ENCODE measurements around the gene NLE1.
"Not testable (repeated sequence)": the region's sequence is repeated elsewhere in the genome, so short reads cannot be mapped to it uniquely, and the experiment has no call there.

The NLE1 gene

GRCh38 chr17:35159940-35160339 lies 17.8 kb upstream of the NLE1 start:
- Mint-ChIP-seq H3K4me3 (peak overlapping the region; percentile 66), H3K27ac (ENCODE audit: low read depth) (peak overlapping the region; percentile 78), H3K9me3 (no peaks in the 10 kb centered on the region), H3K4me1 (peaks cover 46% of the 10 kb centered on the region), H3K36me3 (ENCODE audit: insufficient read depth) (peaks cover 12% of the 10 kb centered on the region), H3K27me3 (no peaks in the 10 kb centered on the region)
- DNase-seq (ENCODE audit: low spot score in 2 of 2) (no peak), ATAC-seq (replicated peaks; ENCODE audit: extremely low read depth, poor library complexity, severe bottlenecking) (no peak)

GRCh38 chr17:35155246-35155645 lies 13.1 kb upstream of the NLE1 start:
- Mint-ChIP-seq H3K27me3 (no peaks in the 10 kb centered on the region), H3K9me3 (no peaks in the 10 kb centered on the region), H3K4me3 (no peak overlapping the region), H3K27ac (ENCODE audit: low read depth) (no peak overlapping the region), H3K4me1 (peaks cover 11% of the 10 kb centered on the region), H3K36me3 (ENCODE audit: insufficient read depth) (peaks cover 3% of the 10 kb centered on the region)
- no peak for ATAC-seq (replicated peaks; ENCODE audit: extremely low read depth, poor library complexity, severe bottlenecking)
- no peak for DNase-seq (ENCODE audit: low spot score in 2 of 2)

DNA sequence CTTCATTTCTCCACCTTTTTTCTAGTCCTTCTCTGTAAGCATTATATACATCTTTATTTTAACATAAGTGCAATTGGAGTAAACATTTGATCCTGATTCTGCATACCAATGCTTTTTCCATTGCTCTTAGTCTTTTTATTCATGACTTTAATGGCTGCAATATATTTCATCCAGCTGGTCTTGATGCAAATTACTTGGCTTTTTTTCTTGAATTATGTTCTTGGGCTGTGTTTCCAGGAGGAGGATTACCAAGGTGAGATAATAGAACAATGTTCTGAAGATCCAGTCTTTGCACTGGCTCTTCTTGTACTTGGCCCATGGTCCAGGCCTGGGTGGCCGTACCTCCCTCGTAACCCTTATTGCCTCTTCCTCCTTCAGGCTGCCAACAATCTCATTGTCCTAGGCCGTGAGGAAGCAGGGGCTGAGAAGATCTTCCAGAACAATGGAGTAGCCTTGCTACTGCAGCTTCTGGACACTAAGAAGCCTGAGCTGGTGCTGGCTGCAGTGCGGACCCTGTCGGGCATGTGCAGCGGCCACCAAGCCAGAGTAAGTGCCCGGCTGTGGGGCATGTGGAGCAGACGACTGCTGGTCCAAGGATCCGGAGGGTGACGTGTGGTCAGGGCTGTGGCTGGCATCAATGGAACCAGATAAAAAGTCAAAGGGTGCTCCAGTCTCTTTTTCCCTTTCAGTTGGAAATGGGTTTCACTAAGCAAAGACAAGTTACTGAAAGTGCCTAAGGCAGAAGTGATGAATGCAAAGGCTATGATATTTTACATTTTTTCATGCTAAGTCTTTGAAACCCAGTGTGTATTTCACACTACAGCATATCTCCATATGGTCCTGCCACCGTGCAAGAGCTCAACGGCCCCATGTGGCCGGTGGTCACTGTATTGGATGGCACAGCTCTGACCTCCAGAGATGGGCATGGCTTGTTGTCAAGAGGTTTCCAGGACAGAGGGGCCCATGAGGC lies 12.4 kb upstream of the NLE1 start:
- ATAC-seq (replicated peaks; ENCODE audit: extremely low read depth, poor library complexity, severe bottlenecking), result no peak
- H3K4me1 Mint-ChIP-seq, result peaks cover 4% of the 10 kb centered on the region
- no peaks in the 10 kb centered on the region for H3K36me3 Mint-ChIP-seq (ENCODE audit: insufficient read depth)
- no peak overlapping the region for H3K27ac Mint-ChIP-seq (ENCODE audit: low read depth)
- no peak for DNase-seq (ENCODE audit: low spot score in 2 of 2)
- no peaks in the 10 kb centered on the region for H3K27me3 Mint-ChIP-seq
- H3K4me3 Mint-ChIP-seq, result no peak overlapping the region
- H3K9me3 Mint-ChIP-seq, result no peaks in the 10 kb centered on the region

DNA sequence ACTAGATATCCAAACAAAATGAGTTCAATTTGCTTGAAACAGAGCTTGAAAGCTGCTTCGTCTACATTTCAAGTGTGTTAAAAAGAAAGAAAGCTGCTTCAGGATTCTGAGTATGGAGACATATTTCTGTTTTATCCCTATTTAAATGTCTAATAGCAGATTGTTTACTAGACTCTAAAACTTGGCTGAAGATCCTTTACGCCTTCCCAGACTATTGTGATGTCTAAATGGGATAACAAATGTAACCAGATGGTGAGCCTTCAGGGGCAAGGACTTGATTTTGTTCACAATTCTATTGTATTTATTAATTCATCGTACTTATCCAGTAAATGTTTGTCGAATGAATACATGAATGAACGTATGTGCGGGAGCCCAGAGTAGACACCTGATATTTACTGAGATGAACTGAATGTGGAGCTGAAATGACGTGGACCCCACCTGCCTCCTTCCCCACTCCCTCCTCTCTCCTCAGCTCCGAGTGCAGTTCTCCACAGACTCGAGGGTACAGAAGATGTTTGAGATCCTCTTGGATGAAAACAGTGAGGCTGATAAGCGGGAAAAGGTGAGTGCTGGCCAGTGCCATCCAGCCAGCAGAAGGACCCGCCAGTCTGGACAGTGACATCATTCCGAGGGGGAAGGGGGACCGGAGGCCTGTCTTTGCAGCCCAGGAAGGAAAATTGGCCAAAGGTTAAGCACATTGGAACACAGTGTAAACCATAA lies 10.5 kb upstream of the NLE1 start:
- H3K27ac Mint-ChIP-seq (ENCODE audit: low read depth), result no peak overlapping the region
- H3K4me1 Mint-ChIP-seq, result no peaks in the 10 kb centered on the region
- peaks cover 1% of the 10 kb centered on the region for H3K36me3 Mint-ChIP-seq (ENCODE audit: insufficient read depth)
- H3K9me3 Mint-ChIP-seq, result no peaks in the 10 kb centered on the region
- H3K4me3 Mint-ChIP-seq, result no peak overlapping the region
- DNase-seq (ENCODE audit: low spot score in 2 of 2) (no peak), ATAC-seq (replicated peaks; ENCODE audit: extremely low read depth, poor library complexity, severe bottlenecking) (no peak)
- no peaks in the 10 kb centered on the region for H3K27me3 Mint-ChIP-seq

DNA sequence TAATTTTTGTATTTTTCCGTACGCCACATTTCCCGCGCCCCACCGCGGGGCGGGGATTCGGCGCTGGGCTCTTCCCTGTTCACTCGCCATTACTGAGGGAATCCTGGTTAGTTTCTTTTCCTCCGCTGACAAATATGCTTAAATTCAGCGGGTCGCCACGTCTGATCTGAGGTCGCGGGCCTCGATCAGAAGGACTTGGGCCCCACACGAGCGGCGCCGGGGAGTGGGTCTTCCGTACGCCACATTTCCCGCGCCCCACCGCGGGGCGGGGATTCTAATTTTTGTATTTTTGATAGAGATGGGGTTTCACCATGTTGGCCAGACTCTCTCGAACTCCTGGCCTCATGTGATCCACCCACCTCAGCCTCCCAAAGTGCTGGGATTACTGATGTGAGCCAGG lies 9.0 kb upstream of the NLE1 start:
- not testable (repeated sequence) for H3K4me1 Mint-ChIP-seq; ATAC-seq (replicated peaks; ENCODE audit: extremely low read depth, poor library complexity, severe bottlenecking); DNase-seq (ENCODE audit: low spot score in 2 of 2); H3K27me3 Mint-ChIP-seq; H3K36me3 Mint-ChIP-seq (ENCODE audit: insufficient read depth); H3K27ac Mint-ChIP-seq (ENCODE audit: low read depth); H3K4me3 Mint-ChIP-seq; H3K9me3 Mint-ChIP-seq

DNA sequence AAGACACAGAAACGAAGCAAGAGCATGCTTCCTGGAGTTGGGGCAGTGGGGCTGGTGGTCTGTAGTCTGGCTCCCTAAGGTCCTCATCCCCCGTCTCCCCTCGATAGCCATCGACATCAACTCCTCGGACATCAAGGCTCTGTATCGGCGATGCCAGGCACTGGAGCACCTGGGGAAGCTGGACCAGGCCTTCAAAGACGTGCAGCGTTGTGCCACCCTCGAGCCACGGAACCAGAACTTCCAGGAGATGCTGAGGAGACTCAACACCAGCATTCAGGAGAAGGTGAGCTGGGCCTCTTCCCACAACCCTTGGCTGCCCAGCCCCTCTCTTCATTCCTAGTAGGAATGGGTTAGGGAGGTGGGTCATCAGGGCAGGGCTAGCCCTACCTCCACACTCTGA lies 7.8 kb upstream of the NLE1 start:
- no peaks in the 10 kb centered on the region for H3K4me1 Mint-ChIP-seq
- ATAC-seq (replicated peaks; ENCODE audit: extremely low read depth, poor library complexity, severe bottlenecking), result no peak
- no peak overlapping the region for H3K4me3 Mint-ChIP-seq
- H3K9me3 Mint-ChIP-seq, result no peaks in the 10 kb centered on the region
- DNase-seq (ENCODE audit: low spot score in 2 of 2), result no peak
- H3K27ac Mint-ChIP-seq (ENCODE audit: low read depth), result no peak overlapping the region
- no peaks in the 10 kb centered on the region for H3K27me3 Mint-ChIP-seq
- peaks cover 1% of the 10 kb centered on the region for H3K36me3 Mint-ChIP-seq (ENCODE audit: insufficient read depth)

- Mint-ChIP-seq H3K27me3 (no peaks in the 10 kb centered on the region), H3K4me3 (no peak overlapping the region), H3K9me3 (no peaks in the 10 kb centered on the region), H3K36me3 (ENCODE audit: insufficient read depth) (peaks cover 1% of the 10 kb centered on the region), H3K4me1 (peaks cover 6% of the 10 kb centered on the region), H3K27ac (ENCODE audit: low read depth) (no peak overlapping the region)
- no peak for DNase-seq (ENCODE audit: low spot score in 2 of 2)
- no peak for ATAC-seq (replicated peaks; ENCODE audit: extremely low read depth, poor library complexity, severe bottlenecking)
Measured at GRCh38 chr17:35148144-35148543, 6.0 kb upstream of the NLE1 start.

- no peaks in the 10 kb centered on the region for H3K9me3 Mint-ChIP-seq
- no peak for DNase-seq (ENCODE audit: low spot score in 2 of 2)
- no peak within 1 kb of the TSS for H3K4me3 Mint-ChIP-seq
- ATAC-seq (replicated peaks; ENCODE audit: extremely low read depth, poor library complexity, severe bottlenecking), result no peak
- H3K27ac Mint-ChIP-seq (ENCODE audit: low read depth), result no peak within 1 kb of the TSS
- no peaks in the 10 kb centered on the region for H3K27me3 Mint-ChIP-seq
- peaks cover 1% of the 10 kb centered on the region for H3K36me3 Mint-ChIP-seq (ENCODE audit: insufficient read depth)
- peaks cover 6% of the 10 kb centered on the region for H3K4me1 Mint-ChIP-seq
Measured at GRCh38 chr17:35147375-35147905, 5.3 kb upstream of the NLE1 start, which contains the start of gene UNC45B. Gene UNC45B (plus strand): TSS chr17:35147817. CDS start chr17:35148264, 447 bp downstream.

DNA sequence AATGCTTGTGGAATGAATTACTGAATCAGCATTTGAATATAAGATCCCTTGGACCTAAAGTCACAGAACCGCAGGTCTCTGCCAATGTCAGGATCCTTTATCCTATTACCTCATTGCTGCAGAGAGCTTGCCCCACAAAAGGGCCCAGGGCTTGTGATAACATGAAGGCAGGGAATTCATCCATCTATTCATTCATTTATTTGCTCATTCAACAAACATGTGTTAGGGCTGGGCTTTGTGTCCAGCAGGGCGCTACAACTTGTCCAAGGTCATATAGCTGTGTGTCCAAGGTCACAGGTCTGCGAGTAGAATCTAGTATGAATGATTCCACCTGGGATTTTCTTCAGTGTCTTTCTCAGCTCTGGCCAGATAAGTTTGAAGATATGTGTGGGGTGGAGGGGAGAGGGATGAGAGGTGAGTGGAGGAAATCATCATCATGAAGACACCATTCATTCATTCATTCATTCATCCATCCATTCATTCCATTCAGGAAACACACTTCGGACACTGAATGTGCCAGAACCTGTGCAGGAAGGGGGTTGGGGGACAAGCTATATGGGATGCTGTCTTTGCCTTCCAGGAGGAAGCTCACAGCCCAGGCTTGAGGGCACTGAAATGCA lies 4.2 kb upstream of the NLE1 start:
- Mint-ChIP-seq H3K27me3 (no peaks in the 10 kb centered on the region), H3K4me3 (no peak overlapping the region), H3K27ac (ENCODE audit: low read depth) (no peak overlapping the region), H3K4me1 (peaks cover 6% of the 10 kb centered on the region), H3K36me3 (ENCODE audit: insufficient read depth) (peaks cover 3% of the 10 kb centered on the region), H3K9me3 (no peaks in the 10 kb centered on the region)
- ATAC-seq (replicated peaks; ENCODE audit: extremely low read depth, poor library complexity, severe bottlenecking) (no peak), DNase-seq (ENCODE audit: low spot score in 2 of 2) (no peak)

GRCh38 chr17:35144840-35145239 lies 2.7 kb upstream of the NLE1 start:
- Mint-ChIP-seq H3K4me3 (no peak overlapping the region), H3K4me1 (peaks cover 6% of the 10 kb centered on the region), H3K27ac (ENCODE audit: low read depth) (no peak overlapping the region), H3K36me3 (ENCODE audit: insufficient read depth) (peaks cover 6% of the 10 kb centered on the region), H3K9me3 (no peaks in the 10 kb centered on the region), H3K27me3 (no peaks in the 10 kb centered on the region)
- DNase-seq (ENCODE audit: low spot score in 2 of 2) (no peak), ATAC-seq (replicated peaks; ENCODE audit: extremely low read depth, poor library complexity, severe bottlenecking) (no peak)

DNA sequence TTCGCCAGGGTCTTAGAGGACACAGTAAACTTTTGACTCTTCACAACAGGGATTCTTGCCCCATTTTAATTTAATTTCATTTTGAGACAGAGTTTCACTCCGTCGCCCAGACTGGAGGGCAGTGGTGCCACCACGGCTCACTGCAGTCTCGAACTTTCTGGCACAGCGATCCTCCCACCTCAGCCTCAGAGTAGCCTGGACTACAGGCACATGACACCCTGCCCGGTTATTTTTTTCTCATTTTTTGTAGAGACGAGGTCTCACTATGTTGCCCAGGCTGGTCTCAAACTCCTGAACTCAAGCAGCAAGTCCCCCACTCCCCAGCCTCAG lies 329 bp upstream of the NLE1 start:
- ATAC-seq (replicated peaks; ENCODE audit: extremely low read depth, poor library complexity, severe bottlenecking), result no peak

GRCh38 chr17:35138218-35138617 lies 3.9 kb downstream of the NLE1 start:
- DNase-seq (ENCODE audit: low spot score in 2 of 2), result no peak
- Mint-ChIP-seq H3K4me3 (no peak overlapping the region), H3K27ac (ENCODE audit: low read depth) (peak overlapping the region; percentile 73), H3K4me1 (peaks cover under 1% of the 10 kb centered on the region), H3K9me3 (no peaks in the 10 kb centered on the region), H3K27me3 (no peaks in the 10 kb centered on the region), H3K36me3 (ENCODE audit: insufficient read depth) (peaks cover 38% of the 10 kb centered on the region)
- ATAC-seq (replicated peaks; ENCODE audit: extremely low read depth, poor library complexity, severe bottlenecking), result no peak

More for the DNA sequence above, 329 bp upstream of the NLE1 start:
- Mint-ChIP-seq H3K4me1 (peaks cover 6% of the 10 kb centered on the region), H3K27me3 (no peaks in the 10 kb centered on the region), H3K9me3 (no peaks in the 10 kb centered on the region), H3K4me3 (peak overlapping the region; percentile 80), H3K36me3 (ENCODE audit: insufficient read depth) (peaks cover 17% of the 10 kb centered on the region), H3K27ac (ENCODE audit: low read depth) (peak overlapping the region; percentile 25)
- no peak for DNase-seq (ENCODE audit: low spot score in 2 of 2)
